HG03039 (cell line): ENCODE results near the gene SBNO2.
"Not testable (repeated sequence)": the region's sequence is repeated elsewhere in the genome, so short reads cannot be mapped to it uniquely, and the experiment has no call there.

Experiments used
- ATAC-seq: cut with Tn5 transposase; IDR thresholded peaks from one replicate; pipeline ENCODE4 v1.9.1; 2021; ENCODE audit warnings: mild to moderate bottlenecking, moderate library complexity; ENCODE audit not compliant: unreplicated experiment

The SBNO2 gene

DNA sequence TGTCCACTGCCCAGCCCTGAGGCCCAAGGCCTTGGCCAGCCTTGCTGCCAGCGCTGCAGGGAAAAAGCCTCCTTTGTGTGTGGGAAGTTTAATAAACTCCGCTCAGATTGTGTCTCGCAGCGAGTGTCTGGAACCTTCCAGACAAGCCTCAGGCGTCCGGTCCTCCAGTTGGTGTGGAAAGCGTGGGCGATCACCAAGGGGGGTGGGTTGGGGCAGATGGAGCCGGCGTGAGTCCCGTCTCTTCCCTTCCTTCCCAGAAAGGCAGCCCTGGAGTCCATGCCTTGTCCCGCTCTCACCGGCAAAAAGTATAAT is 36.1 kb upstream of the SBNO2 start:
- ATAC-seq: no peak

DNA sequence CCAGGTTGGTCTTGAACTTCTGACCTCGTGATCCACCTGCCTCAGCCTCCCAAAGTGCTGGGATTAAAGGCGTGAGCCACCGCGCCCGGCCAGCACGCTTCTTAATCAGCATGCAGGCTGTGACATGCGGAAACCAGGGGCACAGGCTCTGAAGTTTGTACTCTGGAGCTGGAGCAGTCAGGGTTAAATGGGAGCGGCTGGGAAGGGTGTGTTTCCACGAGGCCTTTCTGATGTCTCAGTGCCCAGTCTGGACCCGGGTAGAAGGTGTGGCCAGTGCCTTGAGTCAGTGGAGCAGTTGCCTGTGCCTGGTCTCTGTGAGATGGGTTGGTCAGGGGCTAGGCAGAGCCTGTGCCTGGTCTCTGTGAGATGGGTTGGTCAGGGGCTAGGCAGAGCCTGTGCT is 34.8 kb upstream of the SBNO2 start:
- not testable (repeated sequence) for ATAC-seq

DNA sequence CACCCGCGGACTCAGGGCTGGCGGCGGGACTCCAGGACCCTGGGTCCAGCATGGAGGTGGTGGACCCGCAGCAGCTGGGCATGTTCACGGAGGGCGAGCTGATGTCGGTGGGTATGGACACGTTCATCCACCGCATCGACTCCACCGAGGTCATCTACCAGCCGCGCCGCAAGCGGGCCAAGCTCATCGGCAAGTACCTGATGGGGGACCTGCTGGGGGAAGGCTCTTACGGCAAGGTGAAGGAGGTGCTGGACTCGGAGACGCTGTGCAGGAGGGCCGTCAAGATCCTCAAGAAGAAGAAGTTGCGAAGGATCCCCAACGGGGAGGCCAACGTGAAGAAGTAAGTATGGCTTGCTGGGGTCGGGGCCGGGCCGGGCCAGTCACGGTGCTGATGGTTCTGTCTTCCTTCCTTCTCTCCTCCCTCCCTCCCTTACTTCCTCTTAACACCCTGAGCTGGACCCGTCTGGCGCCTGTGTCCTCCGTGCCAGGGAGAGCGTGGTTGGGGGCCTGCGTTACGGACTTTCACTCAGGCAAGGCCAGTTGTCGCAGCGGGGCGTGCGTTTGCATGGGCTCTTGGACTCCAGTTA is 32.9 kb upstream of the SBNO2 start:
- no peak for ATAC-seq

DNA sequence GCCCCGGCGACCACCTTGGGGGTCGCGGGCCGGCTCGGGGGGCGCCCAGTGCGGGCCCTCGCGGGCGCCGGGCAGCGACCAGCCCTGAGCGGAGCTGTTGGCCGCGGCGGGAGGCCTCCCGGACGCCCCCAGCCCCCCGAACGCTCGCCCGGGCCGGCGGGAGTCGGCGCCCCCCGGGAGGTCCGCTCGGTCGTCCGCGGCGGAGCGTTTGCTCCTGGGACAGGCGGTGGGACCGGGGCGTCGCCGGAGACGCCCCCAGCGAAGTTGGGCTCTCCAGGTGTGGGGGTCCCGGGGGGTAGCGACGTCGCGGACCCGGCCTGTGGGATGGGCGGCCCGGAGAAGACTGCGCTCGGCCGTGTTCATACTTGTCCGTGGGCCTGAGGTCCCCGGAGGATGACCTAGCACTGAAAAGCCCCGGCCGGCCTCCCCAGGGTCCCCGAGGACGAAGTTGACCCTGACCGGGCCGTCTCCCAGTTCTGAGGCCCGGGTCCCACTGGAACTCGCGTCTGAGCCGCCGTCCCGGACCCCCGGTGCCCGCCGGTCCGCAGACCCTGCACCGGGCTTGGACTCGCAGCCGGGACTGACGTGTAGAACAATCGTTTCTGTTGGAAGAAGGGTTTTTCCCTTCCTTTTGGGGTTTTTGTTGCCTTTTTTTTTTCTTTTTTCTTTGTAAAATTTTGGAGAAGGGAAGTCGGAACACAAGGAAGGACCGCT is 32.2 kb upstream of the SBNO2 start:
- no peak for ATAC-seq

DNA sequence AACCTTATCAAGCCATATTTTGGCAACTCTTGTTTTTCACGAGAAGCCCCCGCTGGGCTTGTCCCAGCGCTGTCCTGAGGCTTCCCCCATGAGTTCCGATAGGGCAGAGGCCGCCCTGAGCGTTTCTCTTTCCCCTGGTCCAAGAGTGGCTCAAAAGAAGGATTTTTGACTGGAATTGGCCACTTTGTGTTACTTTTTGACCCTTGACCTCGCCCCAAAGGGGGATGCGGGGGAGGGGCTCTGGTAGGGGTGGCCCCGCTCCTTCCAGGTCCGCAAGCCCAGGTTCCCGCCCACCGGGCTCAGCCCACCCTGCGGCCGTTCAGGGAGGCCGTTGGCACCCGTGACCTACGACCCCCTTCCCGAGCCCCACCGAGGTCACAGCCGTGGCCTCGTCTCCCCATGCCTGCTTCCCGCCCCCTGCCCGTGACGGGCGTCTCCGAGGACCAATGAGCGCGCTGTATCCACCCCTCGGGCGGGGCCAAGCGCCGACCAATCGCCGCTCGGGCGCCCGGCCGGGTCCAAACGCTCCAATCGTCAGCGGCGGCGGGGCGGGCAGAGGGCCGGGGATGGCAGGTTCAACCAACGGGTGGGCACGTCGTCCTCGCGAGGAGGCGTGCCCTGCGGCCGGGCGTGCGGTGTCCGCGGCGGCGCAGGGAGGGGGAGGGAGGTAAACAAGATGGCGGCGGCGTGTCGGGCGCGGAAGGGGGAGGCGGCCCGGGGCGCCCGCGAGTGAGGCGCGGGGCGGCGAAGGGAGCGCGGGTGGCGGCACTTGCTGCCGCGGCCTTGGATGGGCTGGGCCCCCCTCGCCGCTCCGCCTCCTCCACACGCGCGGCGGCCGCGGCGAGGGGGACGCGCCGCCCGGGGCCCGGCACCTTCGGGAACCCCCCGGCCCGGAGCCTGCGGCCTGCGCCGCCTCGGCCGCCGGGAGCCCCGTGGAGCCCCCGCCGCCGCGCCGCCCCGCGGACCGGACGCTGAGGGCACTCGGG is 31.3 kb upstream of the SBNO2 start, which contains the start of gene STK11:
TSS of gene STK11 (plus strand) at position 665 of the 986 bp plus-strand sequence. CDS start 1,136 bp downstream, outside the sequence.
- ATAC-seq: peak; percentile 88

DNA sequence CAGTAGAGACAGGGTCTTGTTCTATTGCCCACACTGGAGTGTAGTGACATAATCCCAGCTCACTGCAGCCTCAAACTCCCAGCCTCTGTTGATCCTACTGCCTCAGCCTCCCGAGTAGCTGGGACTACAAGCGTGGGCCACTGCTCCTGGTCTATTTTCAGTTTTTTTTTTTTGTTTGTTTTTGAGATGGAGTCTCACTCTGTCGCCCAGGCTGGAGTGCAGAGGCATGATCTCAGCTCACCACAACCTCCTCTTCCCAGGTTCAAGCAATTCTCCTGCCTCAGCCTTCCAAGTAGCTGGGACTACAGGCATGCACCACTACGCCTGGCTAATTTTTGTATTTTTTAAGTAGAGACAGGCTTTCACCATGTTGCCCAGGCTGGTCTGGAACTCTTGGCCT is 26.5 kb upstream of the SBNO2 start:
- not testable (repeated sequence) for ATAC-seq

DNA sequence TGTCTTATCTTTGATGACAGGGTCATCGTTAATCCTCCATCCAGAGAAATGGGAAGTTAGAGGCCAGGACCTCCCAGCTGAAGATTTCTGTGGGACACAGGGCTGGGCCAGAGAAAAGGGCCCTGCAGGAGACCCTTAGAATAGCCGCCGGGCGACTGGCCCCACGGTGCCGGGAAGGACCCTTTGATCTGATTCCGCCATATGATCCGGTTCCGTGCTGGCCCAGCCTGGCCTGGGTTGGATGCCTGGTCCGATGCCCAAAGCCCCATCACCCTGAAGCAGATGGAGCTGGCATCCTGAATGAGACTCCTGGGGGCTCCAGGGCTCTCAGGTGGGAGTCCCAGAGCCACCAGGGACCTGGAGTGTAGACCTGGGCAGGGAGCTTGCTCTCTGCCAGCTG is 25.5 kb upstream of the SBNO2 start:
- no peak for ATAC-seq

DNA sequence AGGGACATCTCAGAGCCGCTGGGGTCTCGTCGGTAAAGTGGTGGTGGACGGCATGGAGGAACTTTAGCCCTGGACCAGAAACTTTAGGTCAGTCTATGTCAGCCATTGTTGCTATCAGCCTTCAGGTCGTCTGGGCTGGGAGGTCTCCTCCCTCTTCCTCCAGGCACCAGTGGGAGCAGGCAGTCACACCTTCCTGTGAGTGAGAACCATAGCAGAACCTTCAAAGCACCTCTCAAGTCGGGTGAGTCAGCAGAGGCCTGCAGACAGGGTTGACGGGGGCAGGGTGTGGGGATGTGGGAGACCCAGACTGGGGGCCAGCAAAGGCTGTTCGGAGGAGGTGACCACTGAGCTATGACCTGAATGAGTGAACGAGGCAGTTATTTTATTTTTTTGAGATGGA is 15.4 kb upstream of the SBNO2 start:
- no peak for ATAC-seq

DNA sequence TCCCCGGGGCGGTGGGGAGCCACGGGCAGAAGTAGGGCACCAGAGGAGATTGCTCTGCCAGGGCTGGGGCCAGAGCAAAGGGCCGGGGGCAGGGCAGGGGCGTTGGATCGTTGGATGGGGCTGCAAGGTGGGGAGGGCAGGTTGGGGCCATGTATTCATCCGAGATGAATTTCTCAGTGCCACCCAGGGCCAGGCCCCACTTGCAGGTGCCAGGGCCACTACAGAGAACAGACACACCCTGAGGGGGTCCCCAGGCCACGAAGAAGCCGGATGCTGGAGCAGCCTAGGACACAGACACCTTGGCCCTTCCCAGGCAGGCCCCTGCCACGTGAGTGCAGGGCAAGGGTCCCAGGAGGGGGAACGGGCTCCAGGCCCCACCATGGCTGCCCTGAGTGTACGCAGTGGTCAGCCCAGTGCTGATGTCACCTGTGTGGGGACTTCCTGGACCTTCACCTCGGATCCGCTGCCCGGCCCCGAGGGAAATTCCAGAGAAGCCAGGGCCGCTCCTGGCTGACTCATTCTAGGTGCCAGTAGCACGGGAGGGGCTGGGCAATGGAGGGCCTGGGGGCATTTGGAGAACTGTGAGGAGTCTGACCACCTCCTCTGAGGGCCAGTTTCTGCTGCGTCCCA is 9.6 kb upstream of the SBNO2 start:
- ATAC-seq: no peak

DNA sequence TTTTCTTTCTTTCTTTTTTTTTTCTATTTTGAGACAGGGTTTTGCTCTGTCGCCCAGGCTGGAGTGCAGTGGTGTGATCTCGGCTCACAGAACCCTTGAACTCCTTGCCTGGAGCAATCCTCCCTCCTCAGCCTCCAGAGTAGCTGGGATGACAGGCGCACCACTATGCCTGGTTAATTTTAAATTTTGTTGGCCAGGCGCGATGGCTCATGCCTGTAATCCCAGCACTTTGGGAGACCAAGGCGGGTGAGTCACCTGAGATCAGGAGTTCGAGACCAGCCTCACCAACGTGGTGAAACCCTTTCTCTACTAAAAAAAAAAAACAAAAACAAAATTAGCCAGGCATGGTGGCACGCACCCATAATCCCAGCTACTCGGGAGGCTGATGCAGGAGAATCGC is 8.7 kb upstream of the SBNO2 start:
- no peak for ATAC-seq

DNA sequence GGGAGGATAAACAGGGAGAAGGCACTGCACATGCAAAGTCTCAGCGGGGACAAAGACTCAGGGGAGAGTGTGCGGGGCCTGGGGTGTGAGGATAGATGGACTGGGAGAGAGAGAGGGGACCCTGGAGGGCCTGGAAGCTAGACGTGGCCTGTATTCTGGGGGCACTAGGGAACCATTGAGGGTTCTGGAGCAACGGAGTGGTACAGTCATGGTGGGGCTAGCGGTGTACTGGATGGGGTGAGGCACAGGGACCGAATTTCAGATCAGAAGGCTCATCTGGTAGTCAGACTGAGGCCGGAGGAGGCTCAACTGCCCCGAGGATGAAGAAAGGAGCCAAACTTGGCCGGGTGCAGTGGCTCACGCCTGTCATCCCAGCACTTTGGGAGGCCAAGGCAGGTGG is 8.0 kb upstream of the SBNO2 start:
- ATAC-seq: no peak

DNA sequence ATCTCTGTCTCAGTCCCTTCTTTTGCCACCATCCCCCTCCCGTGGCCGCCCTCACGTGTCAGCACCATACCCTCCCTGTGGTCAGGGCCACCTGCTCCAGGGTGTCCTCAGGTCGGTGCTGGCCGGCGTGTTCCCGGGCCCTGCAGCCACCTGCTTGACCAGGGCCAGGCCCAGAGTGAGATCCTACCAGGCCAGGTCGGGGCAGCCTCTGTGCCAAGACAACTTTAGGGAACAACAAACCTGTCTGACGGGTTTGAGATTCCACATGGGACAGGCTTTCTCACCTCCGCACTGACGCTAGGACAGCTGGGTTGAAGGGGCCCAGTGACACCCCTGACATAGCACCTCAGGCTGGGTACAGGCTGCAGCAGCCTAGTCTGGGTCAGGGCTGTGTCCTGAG is 7.5 kb upstream of the SBNO2 start:
- no peak for ATAC-seq

DNA sequence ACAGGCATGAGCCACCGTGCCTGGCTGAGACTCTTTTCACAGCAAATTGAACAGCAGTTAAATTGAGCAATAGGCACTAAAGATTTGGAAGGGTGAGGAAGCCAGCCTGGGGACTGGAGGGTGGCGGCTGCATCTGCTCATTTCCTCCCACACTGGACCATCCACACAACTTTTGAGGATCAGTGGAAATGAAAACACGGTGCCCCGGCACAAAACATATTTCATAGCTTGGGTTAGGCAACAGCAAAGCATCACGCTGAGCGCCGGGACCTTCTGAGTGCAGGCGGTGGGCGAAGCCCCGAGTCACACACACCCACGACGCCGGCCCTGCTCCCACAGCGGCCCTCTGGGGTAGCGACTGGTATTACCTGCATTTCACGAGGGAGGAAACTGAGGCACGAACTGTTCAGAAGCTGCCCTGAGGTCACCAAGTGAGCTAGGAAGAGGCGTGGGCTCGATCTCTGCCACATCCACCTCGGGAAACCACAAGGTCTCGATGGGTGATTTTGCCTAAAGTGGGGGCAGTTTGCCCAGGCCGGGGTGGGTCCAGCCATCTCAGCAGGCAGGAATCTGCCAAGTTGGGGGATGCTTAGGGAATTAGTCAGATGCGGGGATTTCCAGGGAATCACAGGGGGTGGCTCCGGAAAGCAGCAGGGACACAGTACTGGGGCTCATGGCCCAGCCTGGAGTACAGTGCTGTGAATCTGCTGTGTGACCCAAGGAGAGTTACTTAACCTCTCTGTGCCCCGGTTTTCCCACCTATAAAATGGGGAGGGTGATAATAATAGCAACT is 3.5 kb upstream of the SBNO2 start:
- no peak for ATAC-seq

DNA sequence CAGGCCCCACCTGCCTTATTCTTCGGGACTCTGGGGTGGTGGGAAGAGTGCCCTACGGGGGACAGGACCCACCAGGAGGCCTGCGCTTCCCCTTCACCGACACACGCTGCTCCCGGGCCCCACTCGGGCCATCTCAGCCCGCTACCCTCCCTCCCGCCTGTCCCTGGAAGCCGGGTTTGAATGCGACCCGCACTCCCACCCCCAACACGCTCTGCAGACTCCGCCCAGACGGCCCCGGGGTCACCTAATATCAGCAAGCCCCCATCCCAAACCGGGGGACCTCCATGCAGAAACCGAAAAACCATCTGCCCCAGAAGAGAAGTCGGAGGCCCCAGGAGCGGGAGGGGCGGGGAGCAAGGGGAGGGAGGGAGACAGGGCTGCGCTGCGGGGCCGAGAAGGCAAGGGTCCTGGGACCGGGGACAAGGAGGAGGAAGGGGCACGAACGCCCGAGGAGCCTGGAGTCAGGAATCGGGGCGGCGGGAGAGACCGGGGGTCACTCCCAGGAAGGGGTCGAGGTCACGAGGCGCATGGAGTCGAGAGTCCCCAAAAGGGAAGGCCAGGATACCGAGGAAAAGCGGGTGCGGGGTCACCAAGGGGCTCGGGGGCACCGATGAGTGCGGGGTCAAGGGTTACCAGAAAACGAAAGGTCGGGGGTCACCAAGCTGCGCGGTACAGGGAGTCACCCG is 766 bp downstream of the SBNO2 start:
- ATAC-seq: no peak

DNA sequence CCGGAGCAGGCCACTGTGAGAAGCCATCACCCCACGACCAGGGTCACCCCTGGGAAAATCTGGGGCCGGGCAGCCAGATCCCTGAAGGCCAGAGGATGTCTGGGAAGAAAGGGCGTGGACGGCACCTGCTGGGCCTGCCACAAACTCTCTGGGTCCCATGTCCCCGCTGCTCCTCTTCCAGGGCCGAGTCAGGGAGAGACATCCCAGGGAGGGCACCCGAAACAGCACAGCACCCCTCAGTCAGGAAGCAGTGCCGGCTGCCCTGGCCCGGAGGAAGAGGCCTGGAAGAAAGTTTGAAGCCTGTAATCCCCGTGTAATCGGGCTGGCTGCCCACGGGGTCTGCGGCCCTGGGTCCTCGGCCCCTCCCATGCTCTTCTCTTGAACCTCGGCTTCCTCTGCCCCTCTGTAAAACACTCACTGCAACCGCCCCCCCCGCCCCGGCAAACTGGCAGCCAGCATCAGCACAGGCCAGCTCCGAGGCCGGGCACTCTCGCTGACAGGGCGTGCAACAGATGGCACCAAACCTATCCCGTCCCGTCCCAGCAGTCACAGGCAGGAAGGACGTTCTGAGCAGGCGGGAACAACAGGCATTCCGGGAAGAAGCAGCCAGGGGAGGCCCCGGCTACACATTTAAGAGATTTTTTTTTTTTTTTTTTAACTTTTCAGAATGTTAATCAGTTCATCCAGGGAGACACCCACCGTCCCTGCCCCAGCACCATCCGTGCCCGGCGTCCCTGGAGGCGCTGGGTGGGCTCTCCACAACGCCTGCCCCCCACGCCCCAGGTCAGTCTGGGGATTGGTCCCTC is 1.5 kb downstream of the SBNO2 start:
- ATAC-seq: no peak

DNA sequence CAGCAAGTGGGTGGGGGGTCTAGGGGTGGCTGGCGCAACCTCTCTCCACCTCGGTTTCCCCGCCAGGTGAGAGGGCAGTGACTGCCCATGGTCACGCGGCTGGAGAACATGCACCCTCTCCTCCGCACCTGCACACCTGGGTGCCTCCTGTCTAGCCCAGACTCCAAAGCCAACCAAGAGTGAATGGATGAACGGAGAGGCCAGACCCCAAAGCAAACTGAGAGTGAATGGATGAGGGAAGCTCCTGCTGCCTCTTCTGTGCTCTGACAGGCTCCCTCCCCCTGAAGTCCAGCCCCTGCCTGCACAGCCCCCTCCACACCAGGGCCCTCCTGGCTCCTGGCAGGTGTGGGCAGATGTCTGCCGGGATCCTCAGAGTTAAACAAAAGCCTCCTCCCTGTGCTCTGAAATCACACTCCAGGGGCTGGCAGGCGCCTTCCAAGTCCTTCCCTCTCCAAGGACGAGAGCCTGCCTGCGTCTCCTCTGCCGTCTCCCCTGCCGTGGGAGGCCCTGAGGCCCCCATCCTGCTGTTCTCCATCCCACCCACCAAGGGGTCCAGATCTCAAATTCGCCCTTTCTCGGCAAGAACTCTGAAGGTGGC is 2.2 kb downstream of the SBNO2 start:
- ATAC-seq: no peak

DNA sequence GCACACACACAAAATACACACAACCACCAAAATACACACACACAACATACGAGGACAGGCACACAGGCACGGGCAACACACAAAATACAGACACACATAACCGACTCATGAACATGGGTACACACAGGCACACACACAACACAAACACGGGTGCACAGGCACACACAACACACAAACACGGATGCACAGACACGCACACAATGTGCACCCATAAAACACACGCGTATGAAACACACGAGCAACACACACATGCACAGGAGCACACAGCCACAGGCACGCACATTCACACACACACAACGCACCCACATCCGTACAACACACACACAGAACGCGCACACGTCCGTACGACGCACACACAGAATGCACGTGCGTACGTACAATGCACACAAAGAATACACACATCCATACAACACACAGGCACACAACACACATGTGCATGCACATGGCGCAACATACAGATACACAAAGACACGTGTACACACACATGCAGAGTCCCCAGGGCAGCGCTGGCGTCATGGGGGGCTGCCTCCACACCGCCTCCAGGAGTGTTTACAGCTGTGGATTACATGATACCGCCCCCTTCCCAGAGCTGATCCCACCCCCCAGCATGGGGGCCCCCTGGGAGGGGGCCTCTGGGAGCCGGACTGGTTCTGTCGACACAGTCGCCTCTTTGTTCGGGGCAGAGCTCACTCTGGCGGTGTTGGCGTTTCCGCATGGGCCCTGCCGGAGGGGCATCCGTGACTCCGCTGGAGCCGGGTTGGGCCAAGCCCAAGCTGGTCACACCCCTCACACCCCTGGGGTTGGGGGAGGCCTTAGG is 2.9 kb downstream of the SBNO2 start:
- ATAC-seq: no peak
